Suprapubic skin (tissue), 4 donors: Measurements from ENCODE around the gene PRDX5. TPM values are rescaled to one million over a fixed set of nuclear protein-coding genes. Genes with fewer than 3 reads are reported as not detected.

Experiments used
- DNase-seq, 2 donors: peaks; one replicate each; pipeline ENCODE4 v3.0.0-alpha.2; 2019; ENCODE audit warnings: low spot score in 2 of 2
- H3K27ac ChIP-seq: fragments of 200-600 bp; sonication (generic); one replicate; pipeline ENCODE4 v1.5.1; 2019
- H3K27me3 ChIP-seq: fragments of 200-600 bp; sonication (generic); one replicate; pipeline ENCODE4 v1.5.1; 2019
- H3K36me3 ChIP-seq: fragments of 200-600 bp; sonication (generic); one replicate; pipeline ENCODE4 v1.5.1; 2019
- H3K4me1 ChIP-seq: fragments of 200-600 bp; sonication (generic); one replicate; pipeline ENCODE4 v1.5.1; 2019
- H3K4me3 ChIP-seq: fragments of 200-600 bp; sonication (generic); one replicate; pipeline ENCODE4 v1.5.1; 2019; ENCODE audit warnings: mild to moderate bottlenecking
- H3K9me3 ChIP-seq: fragments of 200-600 bp; sonication (generic); one replicate; pipeline ENCODE4 v1.5.1; 2019
- EP300 ChIP-seq: sonication (generic); formaldehyde crosslinking; IDR thresholded peaks from one replicate; pipeline ENCODE4 v1.6.1; 2017; ENCODE audit warnings: antibody characterized with exemption
- POLR2A ChIP-seq, 2 donors: fragments of 450-650 bp; IDR thresholded peaks; one replicate each; pipeline ENCODE4 v1.6.1; 2017; ENCODE audit warnings: antibody characterized with exemption in 2 of 2, mild to moderate bottlenecking in 2 of 2, moderate library complexity in 2 of 2
- POLR2AphosphoS5 ChIP-seq, 3 donors: sonication (generic); formaldehyde crosslinking; IDR thresholded peaks; one replicate each; pipeline ENCODE4 v1.6.1; 2017; ENCODE audit warnings: antibody characterized with exemption in 3 of 3
- WGBS: methylation state at CpG from one replicate; pipeline ENCODE4 v1.1.5; 2018; 5-methylcytosine and 5-hydroxymethylcytosine counted together
- total RNA-seq, 4 donors: library from RNA; depleted of rRNA; stranded (reverse); fragments of >200 nt; gene quantifications; one replicate each; pipeline ENCODE4 v1.1.0, GENCODE V29; 2016
- TF ChIP-seq, protein P1 (sequence below), 2 donors: fragments of 200-600 bp in 1 of 2; fragments of 450-650 bp in 1 of 2; sonication (generic) in 1 of 2; IDR thresholded peaks; one replicate each; pipeline ENCODE4 v1.5.1; 2016 to 2019; ENCODE audit warnings: antibody characterized with exemption in 2 of 2, mild to moderate bottlenecking in 1 of 2, moderate library complexity in 1 of 2

The PRDX5 gene
- total RNA-seq, 4 donors from 2014 or later, result 130 to 227 (median 187) TPM

DNA sequence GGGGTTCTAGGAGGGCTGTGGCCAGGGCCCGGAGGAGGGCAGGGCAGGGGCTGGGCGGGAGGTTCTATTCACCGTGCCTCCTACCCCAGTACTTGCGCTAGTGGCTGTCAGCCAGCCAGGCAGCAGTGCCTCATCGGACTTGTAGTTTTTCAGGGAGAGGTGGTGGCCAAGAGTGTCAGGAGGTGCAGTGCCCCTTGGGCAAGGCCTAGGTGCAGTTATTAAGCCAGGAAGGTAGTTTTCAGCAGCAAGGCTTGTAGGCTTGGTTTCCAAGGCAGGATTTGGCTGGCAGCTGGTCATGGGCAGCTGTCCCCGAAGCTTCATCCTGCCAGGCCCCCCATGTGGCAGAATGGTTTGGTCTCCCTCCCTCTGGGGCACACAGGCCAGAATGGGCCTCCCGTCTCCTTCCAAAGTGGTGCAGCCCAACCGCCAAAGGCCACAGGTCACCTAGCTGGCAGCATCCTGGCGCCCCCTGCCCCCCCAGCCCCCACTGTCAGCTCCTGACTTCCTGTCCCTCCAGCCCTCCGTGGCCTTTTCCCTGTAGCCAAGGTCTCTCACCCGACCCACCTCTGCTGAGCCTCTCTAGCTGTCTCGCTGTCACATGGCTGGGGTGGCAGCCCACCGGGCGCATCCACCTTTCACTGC, 30.6 kb downstream of the PRDX5 start:
- no peaks in the 10 kb centered on the region for H3K27me3 ChIP-seq
- no peaks in the 10 kb centered on the region for H3K36me3 ChIP-seq
- no peaks in the 10 kb centered on the region for H3K9me3 ChIP-seq
- DNase-seq, result no peak
- H3K4me3 ChIP-seq, result no peak overlapping the region
- no peak overlapping the region for H3K27ac ChIP-seq
- TF ChIP-seq EP300 (no peak), POLR2AphosphoS5 (IDR thresholded peaks at IDR 0.05) (no peak), POLR2A (IDR thresholded peaks at IDR 0.05) (no peak)
- TF ChIP-seq, protein P1, sequence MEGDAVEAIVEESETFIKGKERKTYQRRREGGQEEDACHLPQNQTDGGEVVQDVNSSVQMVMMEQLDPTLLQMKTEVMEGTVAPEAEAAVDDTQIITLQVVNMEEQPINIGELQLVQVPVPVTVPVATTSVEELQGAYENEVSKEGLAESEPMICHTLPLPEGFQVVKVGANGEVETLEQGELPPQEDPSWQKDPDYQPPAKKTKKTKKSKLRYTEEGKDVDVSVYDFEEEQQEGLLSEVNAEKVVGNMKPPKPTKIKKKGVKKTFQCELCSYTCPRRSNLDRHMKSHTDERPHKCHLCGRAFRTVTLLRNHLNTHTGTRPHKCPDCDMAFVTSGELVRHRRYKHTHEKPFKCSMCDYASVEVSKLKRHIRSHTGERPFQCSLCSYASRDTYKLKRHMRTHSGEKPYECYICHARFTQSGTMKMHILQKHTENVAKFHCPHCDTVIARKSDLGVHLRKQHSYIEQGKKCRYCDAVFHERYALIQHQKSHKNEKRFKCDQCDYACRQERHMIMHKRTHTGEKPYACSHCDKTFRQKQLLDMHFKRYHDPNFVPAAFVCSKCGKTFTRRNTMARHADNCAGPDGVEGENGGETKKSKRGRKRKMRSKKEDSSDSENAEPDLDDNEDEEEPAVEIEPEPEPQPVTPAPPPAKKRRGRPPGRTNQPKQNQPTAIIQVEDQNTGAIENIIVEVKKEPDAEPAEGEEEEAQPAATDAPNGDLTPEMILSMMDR (IDR thresholded peaks at IDR 0.05), result no peak
- peaks cover 13% of the 10 kb centered on the region for H3K4me1 ChIP-seq
- 67% methylated on average over 14 of the region's 14 CpGs for WGBS

DNA sequence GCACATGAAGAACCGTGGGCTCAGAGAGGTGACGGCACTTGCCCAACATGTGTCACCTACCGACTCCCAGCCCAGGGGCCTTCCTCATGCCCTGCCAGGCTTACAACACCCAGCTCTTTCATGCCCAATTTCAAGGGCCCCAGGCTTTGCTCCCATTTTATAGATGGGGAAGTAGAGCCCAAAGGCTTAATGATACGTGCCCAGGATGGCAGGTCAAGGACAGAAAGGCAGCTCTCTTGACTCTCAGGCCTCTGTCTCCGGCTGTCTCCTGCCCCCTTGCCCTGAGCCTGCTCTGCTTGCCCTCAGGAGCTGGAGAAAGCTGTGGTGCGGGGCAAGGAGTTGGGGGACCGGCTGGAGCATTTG, 31.1 kb downstream of the PRDX5 start:
- no peak for DNase-seq
- WGBS, result 90% methylated on average over 5 of the region's 7 CpGs
- TF ChIP-seq POLR2A (IDR thresholded peaks at IDR 0.05), result no peak
- TF ChIP-seq POLR2AphosphoS5 (IDR thresholded peaks at IDR 0.05), result no peak
- TF ChIP-seq, protein P1 (IDR thresholded peaks at IDR 0.05), result no peak
- no peak for TF ChIP-seq EP300

DNA sequence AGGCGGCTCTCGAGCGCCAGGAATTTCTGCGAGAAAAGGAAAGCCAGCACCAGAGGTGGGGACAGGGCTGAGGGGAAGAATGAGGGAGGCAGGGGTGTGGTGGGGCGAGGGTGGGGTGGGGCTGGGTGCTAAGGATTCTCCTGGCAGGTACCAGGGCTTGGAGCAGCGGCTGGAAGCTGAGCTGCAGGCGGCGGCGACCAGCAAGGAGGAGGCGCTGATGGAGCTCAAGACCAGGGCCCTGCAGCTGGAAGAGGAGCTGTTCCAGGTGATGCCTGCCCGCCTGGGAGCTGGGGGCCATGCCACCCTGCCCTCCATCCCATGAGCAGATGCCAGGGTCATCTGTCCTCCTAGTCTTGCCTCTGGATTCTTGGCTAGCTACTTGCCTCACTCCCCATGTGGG, 31.5 kb downstream of the PRDX5 start:
- 58% methylated on average over 9 of the region's 11 CpGs for WGBS
- DNase-seq, result no peak
- Histone ChIP-seq H3K4me1 (peaks cover 12% of the 10 kb centered on the region), H3K36me3 (no peaks in the 10 kb centered on the region), H3K4me3 (no peak overlapping the region), H3K27me3 (no peaks in the 10 kb centered on the region), H3K27ac (no peak overlapping the region), H3K9me3 (no peaks in the 10 kb centered on the region)
- TF ChIP-seq EP300 (no peak), POLR2A (IDR thresholded peaks at IDR 0.05) (no peak), POLR2AphosphoS5 (IDR thresholded peaks at IDR 0.05) (no peak)
- TF ChIP-seq, protein P1 (IDR thresholded peaks at IDR 0.05), result no peak

More for the DNA sequence above, 31.1 kb downstream of the PRDX5 start:
- H3K4me1 ChIP-seq, result peaks cover 12% of the 10 kb centered on the region
- no peaks in the 10 kb centered on the region for H3K36me3 ChIP-seq
- H3K27me3 ChIP-seq, result no peaks in the 10 kb centered on the region
- H3K9me3 ChIP-seq, result no peaks in the 10 kb centered on the region
- no peak overlapping the region for H3K4me3 ChIP-seq
- H3K27ac ChIP-seq, result no peak overlapping the region

DNA sequence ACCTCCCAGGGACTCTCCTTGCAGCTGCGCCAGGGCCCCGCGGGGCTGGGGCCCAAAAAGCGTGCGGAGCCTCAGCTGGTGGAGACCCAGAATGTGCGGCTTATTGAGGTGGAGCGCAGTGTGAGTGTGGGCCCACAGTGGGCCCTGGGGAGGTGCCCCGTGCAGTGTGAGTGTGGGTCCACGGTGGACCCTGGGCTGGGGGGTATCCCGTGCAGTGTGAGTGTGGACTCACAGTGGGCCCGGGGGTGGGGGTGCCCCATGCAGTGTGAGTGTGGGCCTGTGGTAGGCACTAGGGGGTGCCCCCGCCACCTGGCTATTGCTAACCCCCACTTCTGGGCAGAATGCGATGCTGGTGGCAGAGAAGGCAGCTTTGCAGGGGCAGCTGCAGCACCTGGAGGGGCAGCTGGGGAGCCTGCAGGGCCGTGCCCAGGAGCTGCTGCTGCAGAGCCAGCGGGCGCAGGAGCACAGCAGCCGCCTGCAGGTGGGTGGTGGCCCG, 33.3 kb downstream of the PRDX5 start:
- no peak for DNase-seq
- H3K4me3 ChIP-seq, result no peak overlapping the region
- WGBS, result 90% methylated on average over 2 of the region's 18 CpGs
- TF ChIP-seq POLR2AphosphoS5 (IDR thresholded peaks at IDR 0.05) (no peak), EP300 (no peak), POLR2A (IDR thresholded peaks at IDR 0.05) (no peak)
- TF ChIP-seq, protein P1 (IDR thresholded peaks at IDR 0.05), result no peak
- H3K27ac ChIP-seq, result no peak overlapping the region
- no peaks in the 10 kb centered on the region for H3K9me3 ChIP-seq
- H3K36me3 ChIP-seq, result no peaks in the 10 kb centered on the region
- no peaks in the 10 kb centered on the region for H3K27me3 ChIP-seq
- H3K4me1 ChIP-seq, result peaks cover 26% of the 10 kb centered on the region

DNA sequence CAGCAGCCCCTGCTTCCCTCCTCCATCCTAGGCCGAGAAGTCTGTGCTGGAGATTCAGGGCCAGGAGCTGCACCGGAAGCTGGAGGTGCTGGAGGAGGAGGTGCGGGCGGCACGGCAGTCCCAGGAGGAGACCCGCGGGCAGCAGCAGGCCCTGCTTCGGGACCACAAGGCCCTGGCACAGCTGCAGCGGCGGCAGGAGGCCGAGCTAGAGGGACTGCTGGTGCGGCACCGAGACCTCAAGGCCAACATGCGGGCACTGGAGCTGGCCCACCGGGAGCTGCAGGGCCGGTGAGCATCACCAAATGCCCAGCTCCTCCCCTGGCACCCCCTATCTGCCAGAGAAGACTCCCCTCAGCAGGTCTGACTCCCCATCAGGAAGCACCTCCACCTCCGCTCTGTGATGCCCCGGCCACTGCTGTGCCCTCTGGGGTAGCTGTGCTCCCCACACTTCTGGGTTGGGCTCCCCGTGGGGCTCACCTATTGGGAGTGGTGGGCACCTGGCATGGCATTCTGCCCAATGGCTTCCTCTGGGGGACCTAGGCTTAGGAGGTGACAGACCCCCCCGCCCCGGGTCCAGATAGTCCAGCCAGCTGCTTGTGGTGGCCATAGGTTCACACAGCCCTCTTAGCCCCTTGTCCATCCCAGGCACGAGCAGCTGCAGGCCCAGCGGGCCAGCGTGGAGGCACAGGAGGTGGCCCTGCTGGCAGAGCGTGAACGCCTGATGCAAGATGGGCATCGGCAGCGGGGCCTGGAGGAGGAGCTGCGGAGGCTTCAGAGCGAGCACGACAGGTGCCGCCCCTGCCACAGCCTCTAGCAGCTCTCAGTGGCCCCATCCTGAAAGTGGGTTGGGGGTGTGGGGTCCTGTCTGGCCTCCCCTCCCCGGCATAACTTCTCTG, 34.4 kb downstream of the PRDX5 start:
- Histone ChIP-seq H3K4me1 (peaks cover 27% of the 10 kb centered on the region), H3K9me3 (no peaks in the 10 kb centered on the region), H3K4me3 (no peak overlapping the region), H3K27me3 (no peaks in the 10 kb centered on the region), H3K27ac (no peak overlapping the region), H3K36me3 (no peaks in the 10 kb centered on the region)
- DNase-seq, result no peak
- 91% methylated on average over 15 of the region's 33 CpGs for WGBS
- TF ChIP-seq, protein P1 (IDR thresholded peaks at IDR 0.05), result no peak
- TF ChIP-seq POLR2A (IDR thresholded peaks at IDR 0.05) (no peak), EP300 (no peak), POLR2AphosphoS5 (IDR thresholded peaks at IDR 0.05) (no peak)
